Measurements from ENCODE around the gene CCDC197.

DNA sequence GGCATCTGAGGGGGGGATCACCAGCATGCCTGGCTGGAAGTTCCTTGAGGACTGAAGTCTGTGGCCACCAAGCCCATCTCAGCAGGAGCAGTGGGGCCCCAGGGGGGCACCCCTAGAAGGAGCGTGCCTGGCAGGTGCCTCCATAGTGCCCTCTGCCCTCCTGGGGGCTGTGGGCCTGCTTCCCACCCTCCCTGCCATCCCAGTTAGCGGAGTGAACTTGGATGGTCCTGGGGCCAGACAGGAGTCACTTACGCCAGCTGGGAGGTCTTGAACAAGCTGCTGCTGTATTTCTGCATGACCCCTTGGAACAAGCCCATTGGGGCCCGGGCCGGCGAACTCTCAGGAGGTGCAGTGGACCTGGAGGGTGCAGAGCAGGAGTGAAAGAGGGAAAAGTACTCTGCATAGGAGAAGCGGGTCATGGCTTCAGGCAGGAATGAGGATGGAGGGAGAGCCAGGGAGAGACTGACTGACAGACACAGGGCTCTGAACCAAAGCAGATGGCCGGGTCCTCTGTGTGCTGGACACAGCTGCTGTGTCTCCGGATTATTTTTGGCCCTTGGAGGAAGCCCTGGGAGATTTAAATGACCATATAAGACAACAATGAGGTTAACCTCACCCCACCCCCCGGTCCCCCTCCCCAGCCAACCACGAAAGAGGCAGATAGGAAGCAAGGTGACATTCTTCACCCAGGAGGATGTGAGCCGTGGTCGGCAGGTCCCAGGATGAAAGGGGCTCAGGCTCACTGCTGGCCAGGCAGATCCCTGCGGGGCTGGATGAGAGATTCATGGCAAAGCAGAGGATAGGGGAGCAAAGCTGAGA is 40.4 kb upstream of the CCDC197 start:
- TF ChIP-seq CTCF (IDR thresholded peaks at IDR 0.05) (no peak), EZH2phosphoT487 (IDR thresholded peaks at IDR 0.05) (no peak), EZH2 (IDR thresholded peaks at IDR 0.05) (no peak)

All from neural progenitor cell (in vitro differentiated cells).